Neural progenitor cell (in vitro differentiated cells): Measurements from ENCODE around the gene AGBL4. TPM values are rescaled to one million over a fixed set of nuclear protein-coding genes. Genes with fewer than 3 reads are reported as not detected.
A peak's percentile ranks its signal among the peaks of the same experiment; 100 is the strongest.

ENCODE experiments used
- DNase-seq: peaks from one replicate; pipeline ENCODE4 v3.0.0-alpha.2; 2016; ENCODE audit warnings: low spot score
- H2AFZ ChIP-seq: fragments of 200-600 bp; sonication (generic); replicated peaks from 2 replicates; pipeline ENCODE4 v1.6.1; 2016; ENCODE audit warnings: antibody characterized with exemption
- H3F3A ChIP-seq: fragments of 200-600 bp; sonication (generic); 2 replicates; pipeline ENCODE4 v1.6.1; 2016; ENCODE audit warnings: antibody characterized with exemption, low read depth
- H3K27ac ChIP-seq: fragments of 200-600 bp; sonication (generic); 2 replicates; pipeline ENCODE4 v1.5.1; 2016; ENCODE audit warnings: mild to moderate bottlenecking
- H3K27me3 ChIP-seq: fragments of 200-600 bp; sonication (generic); 2 replicates; pipeline ENCODE4 v1.6.1; 2016; ENCODE audit warnings: mild to moderate bottlenecking, moderate library complexity
- H3K36me3 ChIP-seq: fragments of 200-600 bp; sonication (generic); 2 replicates; pipeline ENCODE4 v1.5.1; 2016
- H3K4me1 ChIP-seq: fragments of 200-600 bp; sonication (generic); 2 replicates; pipeline ENCODE4 v1.6.1; 2016; ENCODE audit warnings: mixed run types
- H3K4me2 ChIP-seq: fragments of 200-600 bp; sonication (generic); 2 replicates; pipeline ENCODE4 v1.6.1; 2016
- H3K4me3 ChIP-seq: fragments of 200-600 bp; sonication (generic); 2 replicates; pipeline ENCODE4 v1.5.1; 2016
- H3K79me2 ChIP-seq: fragments of 200-600 bp; sonication (generic); 2 replicates; pipeline ENCODE4 v1.6.1; 2016; ENCODE audit warnings: low read depth
- H3K9ac ChIP-seq: fragments of 200-600 bp; sonication (generic); 2 replicates; pipeline ENCODE4 v1.6.1; 2016
- H3K9me3 ChIP-seq: fragments of 200-600 bp; sonication (generic); 2 replicates; pipeline ENCODE4 v1.5.1; 2016; ENCODE audit warnings: low read depth
- H4K20me1 ChIP-seq: fragments of 200-600 bp; sonication (generic); 2 replicates; pipeline ENCODE4 v1.6.1; 2016; ENCODE audit warnings: low read depth
- H3K27ac Mint-ChIP-seq: 3 replicates; pipeline ENCODE4 v1.8.0; 2021; ENCODE audit warnings: mixed read lengths
- H3K27me3 Mint-ChIP-seq: 2 replicates; pipeline ENCODE4 v1.8.0; 2022; ENCODE audit warnings: low read depth, mild to moderate bottlenecking, inconsistent platforms, moderate library complexity, mixed read lengths; ENCODE audit not compliant: insufficient read depth
- H3K36me3 Mint-ChIP-seq: 3 replicates; pipeline ENCODE4 v1.8.0; 2021; ENCODE audit warnings: mixed read lengths
- H3K4me1 Mint-ChIP-seq: 3 replicates; pipeline ENCODE4 v1.8.0; 2021; ENCODE audit warnings: mixed read lengths
- H3K4me3 Mint-ChIP-seq: 3 replicates; pipeline ENCODE4 v1.8.0; 2021; ENCODE audit warnings: mild to moderate bottlenecking, moderate library complexity, mixed read lengths
- H3K9me3 Mint-ChIP-seq: 3 replicates; pipeline ENCODE4 v1.8.0; 2020; ENCODE audit warnings: mixed read lengths
- CTCF ChIP-seq: fragments of 200-600 bp; sonication (generic); IDR thresholded peaks from 2 replicates; pipeline ENCODE4 v1.5.1; 2017; ENCODE audit warnings: antibody characterized with exemption, mild to moderate bottlenecking
- EZH2 ChIP-seq: fragments of 200-600 bp; sonication (generic); IDR thresholded peaks from 2 replicates; pipeline ENCODE4 v1.6.1; 2017; ENCODE audit warnings: antibody characterized with exemption, mild to moderate bottlenecking, moderate library complexity
- EZH2phosphoT487 ChIP-seq: fragments of 200-600 bp; sonication (generic); IDR thresholded peaks from 2 replicates; pipeline ENCODE4 v1.6.1; 2017; ENCODE audit warnings: antibody characterized with exemption
- total RNA-seq: library from RNA; depleted of rRNA; stranded (reverse); fragments of >200 nt; gene quantifications from 2 replicates; pipeline ENCODE4 v1.2.3, GENCODE V29; 2015; ENCODE audit warnings: low replicate concordance

The AGBL4 gene
- total RNA-seq, 1 donor from 2014 or later, result 1.5 TPM

- Histone ChIP-seq H4K20me1 (peaks cover 18% of the 10 kb centered on the region), H3K27ac (no peak overlapping the region), H3K27me3 (no peaks in the 10 kb centered on the region), H3K9ac (no peak overlapping the region), H3K36me3 (peaks cover 7% of the 10 kb centered on the region), H3K9me3 (no peaks in the 10 kb centered on the region), H2AFZ (no peak overlapping the region), H3F3A (no peaks in the 10 kb centered on the region), H3K4me3 (no peak overlapping the region), H3K79me2 (no peaks in the 10 kb centered on the region), H3K4me1 (no peaks in the 10 kb centered on the region), H3K4me2 (no peak overlapping the region)
- Mint-ChIP-seq H3K27ac (no peak overlapping the region), H3K9me3 (no peaks in the 10 kb centered on the region), H3K4me3 (no peak overlapping the region), H3K27me3 (no peaks in the 10 kb centered on the region), H3K4me1 (peaks cover 4% of the 10 kb centered on the region), H3K36me3 (peaks cover 42% of the 10 kb centered on the region)
- TF ChIP-seq EZH2 (no peak), CTCF (no peak), EZH2phosphoT487 (no peak)
- no peak for DNase-seq
Observed at GRCh38 chr1:48738356-48738755, 1285.4 kb downstream of the AGBL4 start.

- Mint-ChIP-seq H3K4me1 (peaks cover 4% of the 10 kb centered on the region), H3K36me3 (peaks cover 30% of the 10 kb centered on the region), H3K9me3 (no peaks in the 10 kb centered on the region), H3K27ac (peak overlapping the region; percentile 80), H3K27me3 (no peaks in the 10 kb centered on the region), H3K4me3 (no peak overlapping the region)
- H3K4me3 ChIP-seq, result no peak overlapping the region
- no peaks in the 10 kb centered on the region for H3F3A ChIP-seq
- peaks cover 11% of the 10 kb centered on the region for H4K20me1 ChIP-seq
- H2AFZ ChIP-seq, result no peak overlapping the region
- DNase-seq, result peak; percentile 18
- no peak for TF ChIP-seq CTCF
- TF ChIP-seq EZH2phosphoT487, result no peak
- TF ChIP-seq EZH2, result no peak
- no peaks in the 10 kb centered on the region for H3K4me1 ChIP-seq
- no peaks in the 10 kb centered on the region for H3K9me3 ChIP-seq
- H3K79me2 ChIP-seq, result no peaks in the 10 kb centered on the region
- no peak overlapping the region for H3K4me2 ChIP-seq
- H3K27me3 ChIP-seq, result no peaks in the 10 kb centered on the region
- no peak overlapping the region for H3K9ac ChIP-seq
- peaks cover 5% of the 10 kb centered on the region for H3K36me3 ChIP-seq
- H3K27ac ChIP-seq, result no peak overlapping the region
Observed at GRCh38 chr1:48735796-48736195, 1288.0 kb downstream of the AGBL4 start.

- Histone ChIP-seq H3K27ac (no peak overlapping the region), H3K9ac (no peak overlapping the region), H3K4me3 (no peak overlapping the region), H4K20me1 (peaks cover 12% of the 10 kb centered on the region), H3K4me2 (no peak overlapping the region), H3K36me3 (no peaks in the 10 kb centered on the region), H3F3A (no peaks in the 10 kb centered on the region), H3K27me3 (no peaks in the 10 kb centered on the region), H3K9me3 (no peaks in the 10 kb centered on the region), H3K79me2 (no peaks in the 10 kb centered on the region), H3K4me1 (no peaks in the 10 kb centered on the region), H2AFZ (no peak overlapping the region)
- Mint-ChIP-seq H3K36me3 (peaks cover 19% of the 10 kb centered on the region), H3K4me3 (no peak overlapping the region), H3K27me3 (no peaks in the 10 kb centered on the region), H3K4me1 (no peaks in the 10 kb centered on the region), H3K27ac (no peak overlapping the region), H3K9me3 (no peaks in the 10 kb centered on the region)
- TF ChIP-seq CTCF (no peak), EZH2 (no peak), EZH2phosphoT487 (no peak)
- no peak for DNase-seq
Observed at GRCh38 chr1:48730164-48730910, 1293.4 kb downstream of the AGBL4 start.
